ENCODE measurements around the gene MAPK8IP3.

DNA sequence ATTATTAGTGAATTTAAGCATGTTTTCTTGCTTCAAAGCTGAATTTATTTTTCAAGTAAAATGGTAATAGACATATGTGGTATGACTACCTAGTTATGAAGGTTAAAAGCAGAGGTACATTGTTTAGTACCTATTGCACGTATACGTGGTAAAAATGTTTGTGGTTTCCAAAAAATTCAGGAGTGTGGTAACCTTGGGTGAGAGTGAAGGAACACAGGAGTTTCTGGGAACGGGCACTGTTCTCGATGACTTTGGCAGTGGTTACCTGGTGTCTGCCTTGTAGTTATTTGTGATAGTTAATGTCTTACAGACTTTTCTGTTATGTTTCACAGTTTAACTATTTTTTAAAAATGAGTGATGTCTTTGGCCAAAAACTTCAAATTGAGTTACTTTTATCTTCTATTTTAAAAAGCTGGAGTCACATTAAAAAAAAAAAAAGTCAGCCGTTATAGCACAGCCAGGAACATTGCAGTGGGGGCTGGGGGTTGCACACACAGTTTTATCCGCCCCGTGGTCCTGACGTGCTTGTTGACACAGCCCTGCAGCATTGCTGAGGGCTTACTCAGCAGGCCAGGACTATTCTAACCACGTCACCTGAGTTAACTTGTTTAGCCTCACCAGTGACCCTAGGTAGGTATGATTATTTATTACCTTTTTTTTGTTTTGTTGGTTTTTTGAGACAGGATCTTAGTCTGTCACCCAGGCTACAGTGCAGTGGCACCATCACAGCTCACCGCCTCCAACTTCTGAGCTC is 17.0 kb upstream of the MAPK8IP3 start:
- TF ChIP-seq CTCF (IDR thresholded peaks at IDR 0.05; ENCODE audit: low read length) (no peak), EZH2 (optimal IDR thresholded peaks at IDR 0.05; ENCODE audit: low read depth, low read length) (no peak), EZH2phosphoT487 (IDR thresholded peaks at IDR 0.05; ENCODE audit: low read length) (no peak)
